ENCODE measurements around the gene NF1.
A peak's percentile ranks its signal among the peaks of the same experiment; 100 is the strongest.

NF1 gene

GRCh38 chr17:31412511-31412910, 317.7 kb downstream of the NF1 start:
- H3K36me3 ChIP-seq (replicated peaks in 1 of 2; ENCODE audit: control insufficient read depth in 2 of 2, insufficient read depth in 2 of 2, low read length in 2 of 2): no peaks in the 10 kb centered on the region
- H2BK15ac ChIP-seq (ENCODE audit: low read length): no peak overlapping the region
- no peak for DNase-seq (ENCODE audit: low spot score)
- no peak overlapping the region for H2AFZ ChIP-seq (ENCODE audit: low read length)
- no peak overlapping the region for H2BK120ac ChIP-seq (ENCODE audit: low read depth, low read length)
- H3K18ac ChIP-seq (ENCODE audit: low read length): peak overlapping the region; percentile 18
- no peaks in the 10 kb centered on the region for H3K79me1 ChIP-seq (ENCODE audit: low read depth, low read length)
- H4K91ac ChIP-seq (ENCODE audit: low read depth, low read length, poor library complexity): no peak overlapping the region
- no CpG with 5 or more reads among the region's 6 CpGs for WGBS, 2 donors (ENCODE audit: extremely low coverage in 2 of 2, insufficient read length in 2 of 2, insufficient replicate concordance in 1 of 2)
- no peak overlapping the region for H2BK12ac ChIP-seq (ENCODE audit: low read length)
- H3K23ac ChIP-seq (ENCODE audit: low read depth, low read length, poor library complexity): no peak overlapping the region
- no peak overlapping the region for H2BK5ac ChIP-seq (ENCODE audit: low read length)
- H3K4me2 ChIP-seq (ENCODE audit: insufficient read depth, low read length, poor library complexity, severe bottlenecking): no peak overlapping the region
- H2AK5ac ChIP-seq (ENCODE audit: low read depth, low read length): no peak overlapping the region
- no peak overlapping the region for H3K14ac ChIP-seq (ENCODE audit: low read length)
- H4K8ac ChIP-seq (ENCODE audit: low read depth, low read length): no peak overlapping the region
- no peak overlapping the region for H3K9ac ChIP-seq (ENCODE audit: low read depth, low read length, poor library complexity)
- no peak overlapping the region for H3K4ac ChIP-seq (ENCODE audit: low read length)
- H3K9me3 ChIP-seq (replicated peaks in 1 of 2; ENCODE audit: control insufficient read depth in 2 of 2, insufficient read depth in 1 of 2, low read depth in 1 of 2, low read length in 2 of 2): no peaks in the 10 kb centered on the region
- no peak overlapping the region for H3K27ac ChIP-seq (replicated peaks; ENCODE audit: low read length)
- peaks cover 0 to 13% (median 12%) of the 10 kb centered on the region in 3 experiments for H3K27me3 ChIP-seq (ENCODE audit: control insufficient read depth in 3 of 3, insufficient read depth in 3 of 3, low read depth in 1 of 3, low read length in 3 of 3)
- H3K4me3 ChIP-seq (ENCODE audit: low read length in 2 of 2): no peak overlapping the region
- peaks cover 24 to 34% of the 10 kb centered on the region in 2 donors for H3K4me1 ChIP-seq (ENCODE audit: control insufficient read depth in 2 of 2, insufficient read depth in 1 of 2, low read depth in 1 of 2, low read length in 2 of 2)

- Histone ChIP-seq H4K91ac (ENCODE audit: low read depth, low read length, poor library complexity) (no peak overlapping the region), H2BK5ac (ENCODE audit: low read length) (no peak overlapping the region), H3K9ac (ENCODE audit: low read depth, low read length, poor library complexity) (no peak overlapping the region), H3K36me3 (replicated peaks in 1 of 2; ENCODE audit: control insufficient read depth in 2 of 2, insufficient read depth in 2 of 2, low read length in 2 of 2) (no peaks in the 10 kb centered on the region), H3K27me3 (ENCODE audit: control insufficient read depth in 3 of 3, insufficient read depth in 3 of 3, low read depth in 1 of 3, low read length in 3 of 3) (peaks cover 0 to 14% (median 12%) of the 10 kb centered on the region in 3 experiments), H3K23ac (ENCODE audit: low read depth, low read length, poor library complexity) (no peak overlapping the region), H2BK120ac (ENCODE audit: low read depth, low read length) (no peak overlapping the region), H3K27ac (replicated peaks; ENCODE audit: low read length) (no peak overlapping the region), H3K79me1 (ENCODE audit: low read depth, low read length) (no peaks in the 10 kb centered on the region), H4K8ac (ENCODE audit: low read depth, low read length) (no peak overlapping the region), H3K4me2 (ENCODE audit: insufficient read depth, low read length, poor library complexity, severe bottlenecking) (no peak overlapping the region), H3K4me1 (ENCODE audit: control insufficient read depth in 2 of 2, insufficient read depth in 1 of 2, low read depth in 1 of 2, low read length in 2 of 2) (peaks cover 24 to 36% of the 10 kb centered on the region in 2 donors), H3K9me3 (replicated peaks in 1 of 2; ENCODE audit: control insufficient read depth in 2 of 2, insufficient read depth in 1 of 2, low read depth in 1 of 2, low read length in 2 of 2) (no peaks in the 10 kb centered on the region), H3K4ac (ENCODE audit: low read length) (no peak overlapping the region), H2BK15ac (ENCODE audit: low read length) (no peak overlapping the region), H2AFZ (ENCODE audit: low read length) (no peak overlapping the region), H2AK5ac (ENCODE audit: low read depth, low read length) (no peak overlapping the region), H3K18ac (ENCODE audit: low read length) (no peak overlapping the region), H3K14ac (ENCODE audit: low read length) (no peak overlapping the region), H2BK12ac (ENCODE audit: low read length) (no peak overlapping the region), H3K4me3 (ENCODE audit: low read length in 2 of 2) (no peak overlapping the region)
- no peak for DNase-seq (ENCODE audit: low spot score)
- no CpG with 5 or more reads among the region's 15 CpGs for WGBS, 2 donors (ENCODE audit: extremely low coverage in 2 of 2, insufficient read length in 2 of 2, insufficient replicate concordance in 1 of 2)
Measured at GRCh38 chr17:31413081-31413799, 318.5 kb downstream of the NF1 start.

GRCh38 chr17:31413874-31414549, 319.2 kb downstream of the NF1 start:
- H4K8ac ChIP-seq (ENCODE audit: low read depth, low read length): no peak overlapping the region
- no peak overlapping the region for H3K14ac ChIP-seq (ENCODE audit: low read length)
- H2BK5ac ChIP-seq (ENCODE audit: low read length): no peak overlapping the region
- H3K4me2 ChIP-seq (ENCODE audit: insufficient read depth, low read length, poor library complexity, severe bottlenecking): no peak overlapping the region
- WGBS, 2 donors (ENCODE audit: extremely low coverage in 2 of 2, insufficient read length in 2 of 2, insufficient replicate concordance in 1 of 2): no CpG with 5 or more reads among the region's 12 CpGs
- no peak overlapping the region for H2AFZ ChIP-seq (ENCODE audit: low read length)
- H2BK120ac ChIP-seq (ENCODE audit: low read depth, low read length): no peak overlapping the region
- H3K36me3 ChIP-seq (replicated peaks in 1 of 2; ENCODE audit: control insufficient read depth in 2 of 2, insufficient read depth in 2 of 2, low read length in 2 of 2): no peaks in the 10 kb centered on the region
- H3K23ac ChIP-seq (ENCODE audit: low read depth, low read length, poor library complexity): no peak overlapping the region
- DNase-seq (ENCODE audit: low spot score): peak; percentile 61
- no peak overlapping the region for H3K9ac ChIP-seq (ENCODE audit: low read depth, low read length, poor library complexity)
- no peak overlapping the region for H2BK12ac ChIP-seq (ENCODE audit: low read length)
- H3K27me3 ChIP-seq (ENCODE audit: control insufficient read depth in 3 of 3, insufficient read depth in 3 of 3, low read depth in 1 of 3, low read length in 3 of 3): peaks cover 0 to 14% (median 12%) of the 10 kb centered on the region in 3 experiments
- H3K79me1 ChIP-seq (ENCODE audit: low read depth, low read length): no peaks in the 10 kb centered on the region
- H3K4ac ChIP-seq (ENCODE audit: low read length): no peak overlapping the region
- no peak overlapping the region for H2BK15ac ChIP-seq (ENCODE audit: low read length)
- no peak overlapping the region for H4K91ac ChIP-seq (ENCODE audit: low read depth, low read length, poor library complexity)
- H3K27ac ChIP-seq (replicated peaks; ENCODE audit: low read length): no peak overlapping the region
- no peaks in the 10 kb centered on the region for H3K9me3 ChIP-seq (replicated peaks in 1 of 2; ENCODE audit: control insufficient read depth in 2 of 2, insufficient read depth in 1 of 2, low read depth in 1 of 2, low read length in 2 of 2)
- no peak overlapping the region for H3K18ac ChIP-seq (ENCODE audit: low read length)
- H3K4me1 ChIP-seq (ENCODE audit: control insufficient read depth in 2 of 2, insufficient read depth in 1 of 2, low read depth in 1 of 2, low read length in 2 of 2): peaks cover 24 to 36% of the 10 kb centered on the region in 2 donors
- H3K4me3 ChIP-seq (ENCODE audit: low read length in 2 of 2): no peak overlapping the region
- H2AK5ac ChIP-seq (ENCODE audit: low read depth, low read length): no peak overlapping the region

- no peak overlapping the region for H2AK5ac ChIP-seq (ENCODE audit: low read depth, low read length)
- peak overlapping the region; percentile 35 for H2BK15ac ChIP-seq (ENCODE audit: low read length)
- peak overlapping the region; percentile 21 for H3K18ac ChIP-seq (ENCODE audit: low read length)
- DNase-seq (ENCODE audit: low spot score): no peak
- no CpG with 5 or more reads among the region's 6 CpGs for WGBS, 2 donors (ENCODE audit: extremely low coverage in 2 of 2, insufficient read length in 2 of 2, insufficient replicate concordance in 1 of 2)
- H3K9me3 ChIP-seq (replicated peaks in 1 of 2; ENCODE audit: control insufficient read depth in 2 of 2, insufficient read depth in 1 of 2, low read depth in 1 of 2, low read length in 2 of 2): no peaks in the 10 kb centered on the region
- no peak overlapping the region for H2AFZ ChIP-seq (ENCODE audit: low read length)
- no peak overlapping the region for H4K8ac ChIP-seq (ENCODE audit: low read depth, low read length)
- H3K4me1 ChIP-seq (ENCODE audit: control insufficient read depth in 2 of 2, insufficient read depth in 1 of 2, low read depth in 1 of 2, low read length in 2 of 2): peaks cover 23 to 36% of the 10 kb centered on the region in 2 donors
- H3K27ac ChIP-seq (replicated peaks; ENCODE audit: low read length): no peak overlapping the region
- no peak overlapping the region for H3K9ac ChIP-seq (ENCODE audit: low read depth, low read length, poor library complexity)
- H3K36me3 ChIP-seq (replicated peaks in 1 of 2; ENCODE audit: control insufficient read depth in 2 of 2, insufficient read depth in 2 of 2, low read length in 2 of 2): no peaks in the 10 kb centered on the region
- no peak overlapping the region for H3K4me2 ChIP-seq (ENCODE audit: insufficient read depth, low read length, poor library complexity, severe bottlenecking)
- H3K4ac ChIP-seq (ENCODE audit: low read length): no peak overlapping the region
- no peak overlapping the region for H4K91ac ChIP-seq (ENCODE audit: low read depth, low read length, poor library complexity)
- H3K23ac ChIP-seq (ENCODE audit: low read depth, low read length, poor library complexity): no peak overlapping the region
- H2BK5ac ChIP-seq (ENCODE audit: low read length): no peak overlapping the region
- no peak overlapping the region for H3K4me3 ChIP-seq (ENCODE audit: low read length in 2 of 2)
- no peak overlapping the region for H2BK12ac ChIP-seq (ENCODE audit: low read length)
- H3K14ac ChIP-seq (ENCODE audit: low read length): no peak overlapping the region
- no peaks in the 10 kb centered on the region for H3K79me1 ChIP-seq (ENCODE audit: low read depth, low read length)
- peaks cover 0 to 14% (median 12%) of the 10 kb centered on the region in 3 experiments for H3K27me3 ChIP-seq (ENCODE audit: control insufficient read depth in 3 of 3, insufficient read depth in 3 of 3, low read depth in 1 of 3, low read length in 3 of 3)
- no peak overlapping the region for H2BK120ac ChIP-seq (ENCODE audit: low read depth, low read length)
Measured at GRCh38 chr17:31414550-31414918, 319.8 kb downstream of the NF1 start.
